H1 (cell line): Measurements from ENCODE around the gene SRI. TPM values are rescaled to one million over a fixed set of nuclear protein-coding genes. Genes with fewer than 3 reads are reported as not detected.

Experiments used
- ATF3 ChIP-seq: IDR thresholded peaks from 2 replicates; pipeline ENCODE4 v1.6.1; 2011; ENCODE audit warnings: low read depth, mild to moderate bottlenecking, low read length; ENCODE audit not compliant: insufficient read depth
- EGR1 ChIP-seq: IDR thresholded peaks from 2 replicates; pipeline ENCODE4 v1.6.1; 2011; ENCODE audit warnings: low read depth, low read length, borderline replicate concordance
- KDM5A ChIP-seq: fragments of 200-600 bp; IDR thresholded peaks from 2 replicates; pipeline ENCODE4 v1.7.1; 2012; ENCODE audit warnings: mild to moderate bottlenecking, low read length, inconsistent platforms, mixed read lengths
- MAFK ChIP-seq: IDR thresholded peaks from 2 replicates; pipeline ENCODE4 v1.6.1; 2012; ENCODE audit warnings: low read depth, mild to moderate bottlenecking, improper control_type of control experiment, low read length
- SP2 ChIP-seq: IDR thresholded peaks from 2 replicates; pipeline ENCODE4 v1.6.1; 2012; ENCODE audit warnings: mild to moderate bottlenecking, low read length, inconsistent platforms
- TEAD4 ChIP-seq: IDR thresholded peaks from 2 replicates; pipeline ENCODE4 v1.6.1; 2012; ENCODE audit warnings: low read depth, low read length, inconsistent platforms, mixed read lengths
- polyA plus RNA-seq, 7 experiments: library from polyadenylated mRNA; depleted of rRNA in 3 of 7; stranded (reverse) in 5 of 7; unstranded in 2 of 7; fragments of >200 nt in 5 of 7; fragments of 200-250 nt in 2 of 7; gene quantifications; 1 replicate in 5 of 7; 2 replicates in 1 of 7; 4 replicates in 1 of 7; pipeline versions ENCODE4 v1.2.1 to v1.2.3, GENCODE V29; 2011 to 2013; ENCODE audit warnings: missing spikeins in 2 of 7, mixed read lengths in 2 of 7
- total RNA-seq: library from RNA; stranded (reverse); fragmentation: NEBNext Ultra II Directional; extraction: Animal tissue kit (Norgen Biotek cat#: 25700); gene quantifications from 2 replicates; pipeline ENCODE4 v1.2.1, GENCODE V29; 2021

The SRI gene
- total and polyA plus RNA-seq, 2 of the 8 experiments (the other 6 are each of a cell fraction or from before 2014, with no cell fraction given): 118 to 170 TPM

- no peak for TF ChIP-seq EGR1
- TF ChIP-seq KDM5A: no peak
- TF ChIP-seq TEAD4: no peak
- no peak for TF ChIP-seq ATF3
- no peak for TF ChIP-seq MAFK
- TF ChIP-seq SP2: no peak
Observed at GRCh38 chr7:88214456-88214855, 5.4 kb downstream of the SRI start (continued).
